B cell (primary cell): ENCODE results near the gene EPS8L3. TPM values are rescaled to one million over a fixed set of nuclear protein-coding genes. Genes with fewer than 3 reads are reported as not detected.

Experiments
- ATAC-seq: fragments of 200-7000 bp; cut with Tn5 transposase; one replicate; pipeline ENCODE4 v1.10.0; 2021; ENCODE audit warnings: low read depth, mild to moderate bottlenecking, moderate number of reproducible peaks, moderate library complexity
- CTCF ChIA-PET: fragments of 350-600 bp; sonication (Branson Sonifier 250); formaldehyde crosslinking; loops from one replicate; lab custom pipeline; 2021; ENCODE audit warnings: antibody characterized with exemption, inconsistent platforms; lab: Charles Lee
- POLR2A ChIA-PET: fragments of 350-600 bp; sonication (Branson Sonifier 250); formaldehyde crosslinking; loops from one replicate; lab custom pipeline; 2021; ENCODE audit warnings: antibody characterized with exemption; lab: Charles Lee
- DNase-seq: peaks from one replicate; pipeline ENCODE4 v3.0.0; 2013
- H2AFZ ChIP-seq: 2 replicates; pipeline ENCODE4 v1.6.1; 2012; ENCODE audit warnings: mild to moderate bottlenecking, low read depth, low read length; ENCODE audit not compliant: insufficient read depth, poor library complexity, severe bottlenecking
- H3K27ac ChIP-seq, 2 donors: 1 replicate in 1 of 2; 2 replicates in 1 of 2; pipeline ENCODE4 v1.5.1; 2012 to 2013; ENCODE audit warnings: low read length in 2 of 2, mild to moderate bottlenecking in 2 of 2, moderate library complexity in 1 of 2
- H3K27me3 ChIP-seq, 4 experiments: fragments of 200-600 bp in 1 of 4; sonication (generic) in 1 of 4; replicated peaks in 1 of 4; 1 replicate in 2 of 4; 2 replicates in 2 of 4; pipeline versions ENCODE4 v1.6.1 to v1.7.0; 2013 to 2016; ENCODE audit warnings: low read length in 3 of 4, mild to moderate bottlenecking in 2 of 4, mixed read lengths in 1 of 4, moderate library complexity in 1 of 4; ENCODE audit not compliant: insufficient read depth in 4 of 4, control insufficient read depth in 3 of 4; ENCODE audit errors: control extremely low read depth in 1 of 4
- H3K36me3 ChIP-seq, 2 experiments: replicated peaks in 1 of 2; 1 replicate in 1 of 2; 2 replicates in 1 of 2; pipeline versions ENCODE4 v1.6.1 to v1.7.1; 2013; ENCODE audit warnings: low read length in 1 of 2; ENCODE audit not compliant: insufficient read depth in 2 of 2, control insufficient read depth in 1 of 2; ENCODE audit errors: control extremely low read depth in 1 of 2, extremely low read depth in 1 of 2
- H3K4me1 ChIP-seq, 2 donors: fragments of 200-600 bp in 1 of 2; sonication (generic) in 1 of 2; 1 replicate in 1 of 2; 2 replicates in 1 of 2; pipeline versions ENCODE4 v1.5.1 to v1.6.1; 2013 to 2017; ENCODE audit warnings: low read length in 2 of 2; ENCODE audit not compliant: control insufficient read depth in 2 of 2, insufficient read depth in 2 of 2
- H3K4me2 ChIP-seq: replicated peaks from 2 replicates; pipeline ENCODE3; 2012; ENCODE audit warnings: mild to moderate bottlenecking, low read depth, low read length; ENCODE audit not compliant: poor library complexity, severe bottlenecking
- H3K4me3 ChIP-seq, 5 experiments: fragments of 200-600 bp in 1 of 5; sonication (generic) in 1 of 5; 1 replicate in 3 of 5; 2 replicates in 2 of 5; pipeline versions ENCODE4 v1.5.1 to v1.7.0; 2011 to 2016; ENCODE audit warnings: low read length in 4 of 5, mild to moderate bottlenecking in 4 of 5, low read depth in 2 of 5, control low read depth in 1 of 5, moderate library complexity in 1 of 5; ENCODE audit not compliant: insufficient read depth in 1 of 5; ENCODE audit errors: control extremely low read depth in 1 of 5, extremely low read depth in 1 of 5
- H3K79me2 ChIP-seq: fragments of 200-600 bp; sonication (generic); one replicate; pipeline ENCODE4 v1.6.0; 2016; ENCODE audit warnings: low read length; ENCODE audit not compliant: control insufficient read depth, insufficient read depth
- H3K9ac ChIP-seq: fragments of 200-600 bp; sonication (generic); 2 replicates; pipeline ENCODE4 v1.6.1; 2017; ENCODE audit warnings: mild to moderate bottlenecking, low read length, moderate library complexity
- H3K9me3 ChIP-seq, 3 donors: one replicate each; pipeline versions ENCODE4 v1.6.1 to v1.7.1; 2013; ENCODE audit warnings: low read length in 2 of 3; ENCODE audit not compliant: control insufficient read depth in 2 of 3, insufficient read depth in 1 of 3; ENCODE audit errors: control extremely low read depth in 1 of 3
- H4K20me1 ChIP-seq: 2 replicates; pipeline ENCODE4 v1.6.0; 2012; ENCODE audit warnings: mild to moderate bottlenecking, low read length; ENCODE audit not compliant: insufficient read depth, control insufficient read depth, poor library complexity, severe bottlenecking
- H3K27ac Mint-ChIP-seq: one replicate; pipeline ENCODE4 v1.8.0; 2021; ENCODE audit warnings: mixed read lengths
- H3K27me3 Mint-ChIP-seq: one replicate; pipeline ENCODE4 v1.8.0; 2021; ENCODE audit warnings: mixed read lengths
- H3K4me1 Mint-ChIP-seq: one replicate; pipeline ENCODE4 v1.8.0; 2021; ENCODE audit warnings: mixed read lengths
- H3K4me3 Mint-ChIP-seq: one replicate; pipeline ENCODE4 v1.8.0; 2021; ENCODE audit warnings: mixed read lengths
- H3K9me3 Mint-ChIP-seq: one replicate; pipeline ENCODE4 v1.8.0; 2022; ENCODE audit warnings: mixed read lengths; ENCODE audit not compliant: insufficient read depth
- CTCF ChIP-seq: fragments of 200-600 bp; IDR thresholded peaks from one replicate; pipeline ENCODE4 v1.8.0; 2022; ENCODE audit warnings: antibody characterized with exemption, mild to moderate bottlenecking
- EZH2 ChIP-seq: IDR thresholded peaks from 2 replicates; pipeline ENCODE4 v1.6.1; 2012; ENCODE audit warnings: borderline replicate concordance, low read depth, mild to moderate bottlenecking, moderate library complexity, low read length; ENCODE audit not compliant: insufficient read depth, poor library complexity, severe bottlenecking
- WGBS: methylation state at CpG from one replicate; pipeline ENCODE4 v1.1.5; 2013; ENCODE audit warnings: missing lambda C conversion rate; ENCODE audit not compliant: insufficient coverage; 5-methylcytosine and 5-hydroxymethylcytosine counted together
- intact Hi-C: fragments of 100-400 bp; cut with micrococcal nuclease; formaldehyde crosslinking; loops from one replicate; pipeline ENCODE4 v1.10.0; 2022
- polyA plus RNA-seq: library from polyadenylated mRNA; depleted of rRNA; stranded (reverse); fragments of >200 nt; gene quantifications from 2 replicates; pipeline ENCODE4 v1.2.3, GENCODE V29; 2012
- total RNA-seq, 2 donors: library from RNA; stranded (reverse); fragments of 120-200 nt in 1 of 2; gene quantifications; 1 replicate in 1 of 2; 2 replicates in 1 of 2; pipeline versions ENCODE4 v1.2.3 to v1.2.4, GENCODE V29; 2013 to 2022

EPS8L3 gene
- total and polyA plus RNA-seq, 2 donors (not counting 1 experiment from before 2014, with no cell fraction given) = not detected

GRCh38 chr1:109759513-109760334 is 4.0 kb downstream of the EPS8L3 start:
- no peak for ATAC-seq
- DNase-seq = no peak
- Histone ChIP-seq H3K9ac (no peak overlapping the region), H3K27me3 (no peaks in the 10 kb centered on the region), H3K36me3 (no peaks in the 10 kb centered on the region), H3K9me3 (no peaks in the 10 kb centered on the region), H3K4me1 (no peaks in the 10 kb centered on the region), H3K4me3 (no peak overlapping the region), H3K27ac (no peak overlapping the region), H4K20me1 (no peaks in the 10 kb centered on the region), H3K79me2 (no peaks in the 10 kb centered on the region), H3K4me2 (no peak overlapping the region), H2AFZ (no peak overlapping the region)
- no peak overlapping the region for H3K4me3 Mint-ChIP-seq
- H3K27me3 Mint-ChIP-seq = no peaks in the 10 kb centered on the region
- 83% methylated on average over 11 of the region's 11 CpGs for WGBS
- H3K9me3 Mint-ChIP-seq = no peaks in the 10 kb centered on the region
- ChIA-PET CTCF (no interaction called here), POLR2A (no interaction called here)
- intact Hi-C loops = no loop called here
- TF ChIP-seq CTCF (no peak), EZH2 (no peak)
- H3K4me1 Mint-ChIP-seq = no peaks in the 10 kb centered on the region
- no peak overlapping the region for H3K27ac Mint-ChIP-seq
